Parathyroid adenoma (tissue), 2 donors: ENCODE measurements around the gene TENM3.
"Not testable (repeated sequence)": the region's sequence is repeated elsewhere in the genome, so short reads cannot be mapped to it uniquely, and the experiment has no call there.

ENCODE experiments used
- H2AFZ ChIP-seq: fragments of 300-600 bp; sonication (generic); one replicate; pipeline ENCODE4 v1.7.0; 2017; ENCODE audit warnings: antibody characterized with exemption, mild to moderate bottlenecking
- H3K27ac ChIP-seq: fragments of 300-600 bp; sonication (generic); one replicate; pipeline ENCODE4 v1.7.0; 2017
- H3K27me3 ChIP-seq: fragments of 300-600 bp; sonication (generic); one replicate; pipeline ENCODE4 v1.7.0; 2017; ENCODE audit warnings: low read length; ENCODE audit not compliant: control insufficient read depth, insufficient read depth
- H3K36me3 ChIP-seq: fragments of 300-600 bp; sonication (generic); one replicate; pipeline ENCODE4 v1.7.0; 2017; ENCODE audit warnings: low read length; ENCODE audit not compliant: control insufficient read depth, insufficient read depth
- H3K4me1 ChIP-seq: fragments of 300-600 bp; sonication (generic); one replicate; pipeline ENCODE4 v1.7.0; 2017; ENCODE audit warnings: control low read depth
- H3K4me2 ChIP-seq: fragments of 300-600 bp; sonication (generic); one replicate; pipeline ENCODE4 v1.7.0; 2017; ENCODE audit warnings: low read length
- H3K4me3 ChIP-seq: fragments of 300-600 bp; sonication (generic); one replicate; pipeline ENCODE4 v1.7.0; 2017; ENCODE audit warnings: low read depth, low read length
- H3K79me2 ChIP-seq: fragments of 300-600 bp; sonication (generic); one replicate; pipeline ENCODE4 v1.7.0; 2017; ENCODE audit warnings: control low read depth
- H3K9ac ChIP-seq: fragments of 300-600 bp; sonication (generic); one replicate; pipeline ENCODE4 v1.7.0; 2017; ENCODE audit warnings: mild to moderate bottlenecking
- H3K9me3 ChIP-seq: fragments of 300-600 bp; sonication (generic); one replicate; pipeline ENCODE4 v1.7.0; 2017; ENCODE audit warnings: low read length; ENCODE audit not compliant: control insufficient read depth
- TF ChIP-seq, protein P1 (sequence below): fragments of 300-600 bp; sonication (generic); IDR thresholded peaks from one replicate; pipeline ENCODE4 v1.7.0; 2017; ENCODE audit warnings: antibody characterized with exemption, mild to moderate bottlenecking
- donor health status: primary hyperparathyroidism.

The TENM3 gene

DNA sequence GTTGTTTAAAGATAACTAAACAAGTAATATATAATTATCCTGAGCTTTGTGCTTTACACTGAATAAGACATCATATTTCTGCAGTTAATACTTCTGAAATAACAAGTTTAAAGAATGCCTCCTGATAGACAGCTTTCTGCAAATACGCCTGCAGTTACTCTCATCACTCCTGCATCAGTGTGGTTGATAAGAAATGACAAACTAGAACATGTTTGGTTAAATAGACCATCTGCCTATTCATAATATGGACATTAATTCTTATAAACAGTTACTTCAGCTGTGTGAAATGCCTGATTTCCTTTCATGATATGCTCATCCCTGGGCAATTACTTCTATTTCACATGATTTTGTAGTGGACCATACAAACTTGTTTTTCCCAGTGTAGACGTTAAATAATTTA, 7.0 kb upstream of the TENM3 start:
- Histone ChIP-seq H3K4me2 (no peak overlapping the region), H3K79me2 (no peaks in the 10 kb centered on the region), H3K27me3 (no peaks in the 10 kb centered on the region), H3K4me3 (no peak overlapping the region), H2AFZ (no peak overlapping the region), H3K4me1 (no peaks in the 10 kb centered on the region), H3K9me3 (no peaks in the 10 kb centered on the region), H3K9ac (no peak overlapping the region), H3K27ac (no peak overlapping the region), H3K36me3 (no peaks in the 10 kb centered on the region)
- TF ChIP-seq, protein P1, sequence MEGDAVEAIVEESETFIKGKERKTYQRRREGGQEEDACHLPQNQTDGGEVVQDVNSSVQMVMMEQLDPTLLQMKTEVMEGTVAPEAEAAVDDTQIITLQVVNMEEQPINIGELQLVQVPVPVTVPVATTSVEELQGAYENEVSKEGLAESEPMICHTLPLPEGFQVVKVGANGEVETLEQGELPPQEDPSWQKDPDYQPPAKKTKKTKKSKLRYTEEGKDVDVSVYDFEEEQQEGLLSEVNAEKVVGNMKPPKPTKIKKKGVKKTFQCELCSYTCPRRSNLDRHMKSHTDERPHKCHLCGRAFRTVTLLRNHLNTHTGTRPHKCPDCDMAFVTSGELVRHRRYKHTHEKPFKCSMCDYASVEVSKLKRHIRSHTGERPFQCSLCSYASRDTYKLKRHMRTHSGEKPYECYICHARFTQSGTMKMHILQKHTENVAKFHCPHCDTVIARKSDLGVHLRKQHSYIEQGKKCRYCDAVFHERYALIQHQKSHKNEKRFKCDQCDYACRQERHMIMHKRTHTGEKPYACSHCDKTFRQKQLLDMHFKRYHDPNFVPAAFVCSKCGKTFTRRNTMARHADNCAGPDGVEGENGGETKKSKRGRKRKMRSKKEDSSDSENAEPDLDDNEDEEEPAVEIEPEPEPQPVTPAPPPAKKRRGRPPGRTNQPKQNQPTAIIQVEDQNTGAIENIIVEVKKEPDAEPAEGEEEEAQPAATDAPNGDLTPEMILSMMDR: no peak

DNA sequence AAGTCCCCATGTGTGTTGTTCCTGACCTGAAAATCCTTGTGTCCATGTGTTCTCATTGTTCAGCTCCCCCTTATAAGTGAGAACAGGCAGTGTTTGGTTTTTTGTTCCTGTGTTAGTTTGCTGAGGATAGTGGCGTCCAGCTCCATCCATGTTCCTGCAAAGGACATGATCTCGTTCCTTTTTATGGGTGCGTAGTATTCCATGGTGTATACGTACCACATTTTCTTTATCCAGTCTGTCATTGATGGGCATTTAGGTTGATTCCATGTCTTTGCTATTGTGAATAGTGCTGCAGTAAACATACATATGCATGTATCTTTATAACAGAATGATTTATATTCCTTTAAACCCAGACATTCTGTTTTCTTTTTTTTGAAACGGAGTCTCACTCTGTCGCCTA, 6.2 kb upstream of the TENM3 start:
- H3K9ac ChIP-seq, H3K27me3 ChIP-seq, H3K4me3 ChIP-seq, H2AFZ ChIP-seq, H3K27ac ChIP-seq, H3K36me3 ChIP-seq, H3K4me1 ChIP-seq, H3K79me2 ChIP-seq, H3K9me3 ChIP-seq, H3K4me2 ChIP-seq: not testable (repeated sequence)

DNA sequence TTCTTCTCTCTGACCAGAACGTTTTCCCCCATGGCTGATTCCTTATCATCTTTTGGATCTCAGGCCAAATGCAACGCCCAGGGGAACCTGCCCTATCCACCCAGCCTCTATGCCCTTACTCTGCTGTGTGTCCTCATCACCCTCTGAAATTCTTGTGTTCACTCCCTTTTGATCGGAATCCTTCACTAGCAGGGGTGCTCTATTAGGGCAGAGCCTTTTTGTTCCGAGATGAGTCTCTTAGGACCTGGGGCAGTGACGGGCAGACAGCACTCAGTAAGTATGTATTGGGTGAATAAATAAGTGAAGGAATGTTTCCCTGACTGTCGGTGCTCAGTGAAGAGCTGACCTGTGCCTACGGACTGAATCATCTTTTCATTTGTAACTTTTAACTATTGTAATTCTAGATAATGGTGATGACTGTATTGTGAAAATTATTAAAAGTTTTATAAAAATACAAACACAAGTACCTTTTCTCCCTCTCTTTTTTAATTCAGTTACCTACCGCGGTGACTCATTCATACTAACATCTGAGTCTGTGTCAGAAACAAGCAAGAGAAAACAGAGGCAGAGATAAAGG, 4.8 kb upstream of the TENM3 start:
- no peaks in the 10 kb centered on the region for H3K79me2 ChIP-seq
- no peak overlapping the region for H3K4me2 ChIP-seq
- H3K4me1 ChIP-seq: no peaks in the 10 kb centered on the region
- no peaks in the 10 kb centered on the region for H3K36me3 ChIP-seq
- H3K9me3 ChIP-seq: no peaks in the 10 kb centered on the region
- no peak overlapping the region for H2AFZ ChIP-seq
- no peak overlapping the region for H3K9ac ChIP-seq
- H3K27ac ChIP-seq: no peak overlapping the region
- H3K27me3 ChIP-seq: no peaks in the 10 kb centered on the region
- TF ChIP-seq, protein P1: no peak
- H3K4me3 ChIP-seq: no peak overlapping the region

DNA sequence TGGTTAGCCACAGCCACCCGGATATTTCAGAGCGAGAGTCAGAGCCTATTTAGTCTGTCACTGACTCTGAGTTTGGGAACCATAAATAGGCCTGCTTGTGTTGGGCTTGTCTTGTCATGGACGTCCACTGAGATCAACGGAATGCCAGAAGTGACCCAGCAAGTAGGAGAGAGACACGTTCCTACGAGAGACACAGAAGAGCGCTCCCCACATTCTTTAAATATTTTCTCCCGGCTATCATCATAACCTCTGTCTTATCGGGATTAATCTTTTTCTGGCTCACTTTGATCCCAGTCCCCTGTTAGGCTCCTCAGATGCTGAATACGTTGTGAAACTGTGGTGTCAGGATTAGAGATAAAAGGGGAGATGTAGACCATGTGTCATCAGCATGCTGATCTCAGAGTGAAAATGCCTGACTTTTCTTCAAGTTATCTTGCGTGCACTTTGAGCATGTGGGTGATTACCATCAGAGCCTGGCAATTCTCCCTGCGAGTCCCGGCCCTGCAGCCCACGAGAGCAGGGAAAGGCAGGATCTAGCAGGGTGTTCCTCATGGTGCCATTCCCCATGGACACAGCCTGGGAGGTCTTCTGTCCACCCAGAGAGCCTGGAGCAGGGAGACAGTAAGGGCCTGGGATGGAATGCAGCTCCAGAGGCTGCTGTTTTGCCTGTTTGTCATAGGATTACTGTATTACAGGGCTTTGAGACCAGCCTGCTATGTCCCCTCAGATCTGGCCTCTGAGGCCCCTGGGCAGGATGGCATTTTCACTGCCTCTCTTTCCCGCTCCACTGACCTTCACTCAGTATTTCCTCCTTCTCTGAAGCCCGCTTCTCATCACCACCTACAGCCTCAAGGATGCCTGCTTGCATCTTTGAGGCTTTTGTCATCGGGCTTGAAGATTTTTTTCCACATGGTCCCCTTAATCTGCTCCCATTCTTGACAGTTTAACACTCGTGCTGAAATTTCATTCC, 2.8 kb upstream of the TENM3 start:
- no peaks in the 10 kb centered on the region for H3K4me1 ChIP-seq

DNA sequence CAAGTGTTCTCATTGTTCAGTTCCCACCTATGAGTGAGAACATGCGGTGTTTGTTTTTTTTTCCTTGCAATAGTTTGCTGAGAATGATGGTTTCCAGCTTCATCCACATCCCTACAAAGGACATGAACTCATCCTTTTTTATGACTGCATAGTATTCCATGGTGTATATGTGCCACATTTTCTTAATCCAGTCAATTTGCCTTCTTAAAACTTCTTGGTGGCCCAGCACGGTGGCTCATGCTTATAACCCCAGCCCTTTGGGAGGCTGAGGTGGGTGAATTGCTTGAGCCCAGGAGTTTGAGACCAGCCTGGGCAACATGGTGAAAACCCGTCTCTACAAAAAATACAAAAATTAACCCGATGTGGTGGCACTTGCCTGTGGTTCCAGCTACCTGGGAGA, 942 bp upstream of the TENM3 start:
- H3K9me3 ChIP-seq, H3K79me2 ChIP-seq, H3K4me2 ChIP-seq, H3K4me1 ChIP-seq, H2AFZ ChIP-seq, H3K4me3 ChIP-seq, H3K27me3 ChIP-seq, H3K27ac ChIP-seq, H3K36me3 ChIP-seq, H3K9ac ChIP-seq: not testable (repeated sequence)

More for the DNA sequence above, 2.8 kb upstream of the TENM3 start:
- TF ChIP-seq, protein P1: no peak
- Histone ChIP-seq H3K9me3 (no peaks in the 10 kb centered on the region), H3K27ac (no peak overlapping the region), H3K4me2 (peak overlapping the region; percentile 36), H3K9ac (no peak overlapping the region), H3K36me3 (no peaks in the 10 kb centered on the region), H3K79me2 (no peaks in the 10 kb centered on the region), H3K4me3 (no peak overlapping the region), H3K27me3 (no peaks in the 10 kb centered on the region), H2AFZ (no peak overlapping the region)
